Measurements from ENCODE around the gene NSG1.

The NSG1 gene

DNA sequence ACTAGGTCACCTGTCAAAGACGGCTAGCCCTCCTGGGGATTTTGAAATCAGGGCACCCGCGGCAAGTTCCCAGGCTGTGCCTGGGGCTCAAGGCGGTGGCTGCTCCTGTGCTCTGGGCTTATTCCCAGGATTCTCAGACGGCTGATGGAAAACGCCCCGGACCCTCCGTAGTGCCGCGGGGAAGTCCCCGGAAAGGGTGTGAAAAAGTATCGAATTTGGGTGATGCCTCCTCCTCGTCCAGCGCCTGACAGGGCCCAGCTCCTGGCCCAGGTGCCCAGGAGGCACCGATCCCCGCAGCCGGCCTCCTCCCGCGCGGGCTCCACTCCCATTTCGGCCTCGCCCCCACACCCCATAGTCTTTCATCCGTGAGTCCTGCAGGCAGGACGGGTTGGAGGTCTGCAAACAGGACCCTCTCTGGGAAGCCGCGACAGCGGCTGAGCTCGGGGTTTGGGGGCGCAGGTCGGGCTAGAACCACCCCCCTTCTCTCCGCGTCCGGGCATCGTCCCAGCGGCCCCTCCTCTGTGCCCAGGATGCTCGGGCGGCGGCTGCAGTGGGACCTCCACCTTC, 1.1 kb upstream of the NSG1 start:
- DNase-seq (ENCODE audit: low read depth): no peak
- TF ChIP-seq, protein P1, sequence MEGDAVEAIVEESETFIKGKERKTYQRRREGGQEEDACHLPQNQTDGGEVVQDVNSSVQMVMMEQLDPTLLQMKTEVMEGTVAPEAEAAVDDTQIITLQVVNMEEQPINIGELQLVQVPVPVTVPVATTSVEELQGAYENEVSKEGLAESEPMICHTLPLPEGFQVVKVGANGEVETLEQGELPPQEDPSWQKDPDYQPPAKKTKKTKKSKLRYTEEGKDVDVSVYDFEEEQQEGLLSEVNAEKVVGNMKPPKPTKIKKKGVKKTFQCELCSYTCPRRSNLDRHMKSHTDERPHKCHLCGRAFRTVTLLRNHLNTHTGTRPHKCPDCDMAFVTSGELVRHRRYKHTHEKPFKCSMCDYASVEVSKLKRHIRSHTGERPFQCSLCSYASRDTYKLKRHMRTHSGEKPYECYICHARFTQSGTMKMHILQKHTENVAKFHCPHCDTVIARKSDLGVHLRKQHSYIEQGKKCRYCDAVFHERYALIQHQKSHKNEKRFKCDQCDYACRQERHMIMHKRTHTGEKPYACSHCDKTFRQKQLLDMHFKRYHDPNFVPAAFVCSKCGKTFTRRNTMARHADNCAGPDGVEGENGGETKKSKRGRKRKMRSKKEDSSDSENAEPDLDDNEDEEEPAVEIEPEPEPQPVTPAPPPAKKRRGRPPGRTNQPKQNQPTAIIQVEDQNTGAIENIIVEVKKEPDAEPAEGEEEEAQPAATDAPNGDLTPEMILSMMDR (IDR thresholded peaks at IDR 0.05; ENCODE audit: low read length, missing control alignments): no peak
- H3K4me3 ChIP-seq (replicated peaks; ENCODE audit: low read depth, low read length): peak overlapping the region; percentile 62

DNA sequence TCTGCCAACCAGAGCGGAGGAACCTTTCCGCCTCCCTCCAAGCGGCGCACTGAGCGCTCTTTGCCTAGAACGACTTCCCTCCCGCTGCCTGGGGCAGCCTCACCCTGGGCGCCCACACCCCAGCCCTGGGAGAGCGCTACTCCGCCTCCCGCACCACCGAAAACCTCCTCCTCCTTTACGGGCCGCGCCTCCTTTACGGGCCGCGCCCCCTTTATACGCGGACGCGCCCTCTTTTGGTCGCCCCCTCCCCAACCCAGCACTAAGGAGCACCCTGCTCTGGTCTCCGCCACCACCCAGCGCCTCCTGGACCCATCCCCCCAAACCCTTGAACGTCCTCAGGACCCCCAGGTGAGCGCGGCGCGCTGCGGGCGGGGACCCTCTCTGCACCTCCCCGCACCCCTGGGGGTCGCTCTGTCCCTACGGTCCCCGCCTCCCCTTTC, 586 bp upstream of the NSG1 start:
- peak overlapping the region; percentile 62 for H3K4me3 ChIP-seq (replicated peaks; ENCODE audit: low read depth, low read length)
- peak; percentile 48 for DNase-seq (ENCODE audit: low read depth)
- TF ChIP-seq, protein P1 (IDR thresholded peaks at IDR 0.05; ENCODE audit: low read length, missing control alignments): no peak

DNA sequence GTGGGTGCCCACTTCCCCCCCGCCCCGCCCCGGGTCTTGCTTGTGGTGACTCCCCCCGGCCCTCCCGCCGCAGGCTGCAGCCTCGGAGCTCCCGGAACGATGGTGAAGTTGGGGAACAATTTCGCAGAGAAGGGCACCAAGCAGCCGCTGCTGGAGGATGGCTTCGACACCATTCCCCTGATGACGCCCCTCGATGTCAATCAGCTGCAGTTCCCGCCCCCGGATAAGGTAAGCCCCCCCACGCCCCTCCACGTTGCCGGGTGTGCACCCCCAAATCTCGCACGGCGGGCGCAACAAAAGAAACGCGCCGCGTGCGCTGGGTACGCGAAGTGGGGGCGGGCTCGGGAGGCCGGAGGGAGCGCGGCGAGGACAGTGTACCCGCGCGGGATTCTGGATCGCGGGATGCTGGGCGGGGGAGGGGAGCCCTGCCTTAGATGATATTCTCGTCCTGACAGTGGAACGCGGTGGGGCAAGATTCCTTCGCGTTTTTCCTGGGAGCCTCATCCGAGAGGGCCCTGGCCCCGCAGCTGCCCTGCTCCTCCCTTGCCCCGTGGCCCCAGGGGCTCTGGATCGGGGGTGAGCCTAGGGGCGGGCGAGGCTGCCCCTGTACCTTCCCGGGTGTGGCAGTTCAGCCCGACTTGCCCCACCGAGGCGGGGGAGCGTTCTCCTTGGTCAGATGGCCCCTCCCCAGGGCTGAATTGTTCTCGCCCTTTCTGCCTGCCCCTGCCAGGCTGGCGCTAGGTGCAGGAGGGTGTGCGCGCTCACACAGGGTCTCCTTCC, 819 bp downstream of the NSG1 start:
- TF ChIP-seq, protein P1 (IDR thresholded peaks at IDR 0.05; ENCODE audit: low read length, missing control alignments): no peak
- no peak for DNase-seq (ENCODE audit: low read depth)
- H3K4me3 ChIP-seq (replicated peaks; ENCODE audit: low read depth, low read length): peak overlapping the region; percentile 62

DNA sequence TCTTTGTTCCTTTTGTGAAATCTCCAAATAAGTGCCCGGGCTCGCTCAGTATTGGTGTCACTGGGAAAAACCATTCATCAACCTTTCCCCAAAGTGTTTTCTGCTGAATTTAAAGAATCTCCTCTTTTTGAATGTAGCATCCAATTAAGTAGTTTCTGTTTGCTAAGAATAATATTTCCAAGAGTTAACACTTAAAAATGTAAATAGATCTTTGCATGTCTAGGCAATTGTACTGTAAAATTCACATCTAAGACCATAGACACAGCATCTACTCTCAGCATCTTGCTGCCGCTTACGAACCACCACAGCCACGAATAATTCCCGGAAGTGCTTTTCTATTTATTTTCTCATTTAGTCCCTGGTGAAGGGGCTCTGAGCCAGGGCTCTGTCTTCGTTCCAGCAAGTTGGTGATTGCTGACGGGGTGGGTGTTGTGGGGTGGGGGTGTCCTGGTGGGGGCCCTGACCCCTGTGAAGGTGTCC, 1.4 kb downstream of the NSG1 start:
- TF ChIP-seq, protein P1 (IDR thresholded peaks at IDR 0.05; ENCODE audit: low read length, missing control alignments): no peak
- DNase-seq (ENCODE audit: low read depth): no peak
- H3K4me3 ChIP-seq (replicated peaks; ENCODE audit: low read depth, low read length): peak overlapping the region; percentile 62

DNA sequence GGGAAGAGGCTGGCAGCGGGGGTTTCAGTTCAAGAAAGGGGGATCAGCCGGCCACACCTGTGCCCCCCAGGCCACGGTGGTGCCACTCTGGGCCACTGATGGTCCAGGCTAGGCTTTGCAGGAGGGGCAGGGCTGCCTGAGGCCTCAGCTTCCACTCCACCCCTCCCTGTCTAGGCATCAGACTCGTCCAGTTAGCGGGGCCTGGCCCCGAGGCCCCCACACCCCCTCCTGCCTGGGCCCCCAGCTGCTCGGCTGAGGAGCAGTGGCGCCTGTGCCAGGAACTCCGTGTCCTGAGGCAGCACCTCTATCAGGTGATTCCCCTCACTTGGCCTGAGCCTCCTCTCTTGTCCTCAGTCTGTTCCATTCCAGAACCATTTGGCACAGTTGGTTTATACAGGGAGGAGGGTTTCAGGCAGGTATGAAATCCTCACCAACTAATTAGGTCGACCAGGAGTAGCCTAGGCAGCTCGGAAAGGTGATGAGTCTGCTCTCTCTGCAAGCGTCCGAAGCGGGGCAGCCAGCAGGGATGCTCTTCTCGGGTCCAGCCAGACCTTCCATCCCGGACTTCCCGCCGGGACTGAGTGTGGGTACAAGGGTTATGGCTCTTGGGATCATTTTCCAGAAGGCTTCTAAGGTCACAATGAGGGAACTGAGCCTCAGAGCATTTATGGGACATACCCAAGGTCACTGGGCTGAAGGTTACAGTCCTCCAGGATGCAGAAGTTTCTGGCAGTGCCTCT, 2.1 kb downstream of the NSG1 start:
- H3K4me3 ChIP-seq (replicated peaks; ENCODE audit: low read depth, low read length): no peak overlapping the region
- no peak for DNase-seq (ENCODE audit: low read depth)
- TF ChIP-seq, protein P1 (IDR thresholded peaks at IDR 0.05; ENCODE audit: low read length, missing control alignments): no peak

DNA sequence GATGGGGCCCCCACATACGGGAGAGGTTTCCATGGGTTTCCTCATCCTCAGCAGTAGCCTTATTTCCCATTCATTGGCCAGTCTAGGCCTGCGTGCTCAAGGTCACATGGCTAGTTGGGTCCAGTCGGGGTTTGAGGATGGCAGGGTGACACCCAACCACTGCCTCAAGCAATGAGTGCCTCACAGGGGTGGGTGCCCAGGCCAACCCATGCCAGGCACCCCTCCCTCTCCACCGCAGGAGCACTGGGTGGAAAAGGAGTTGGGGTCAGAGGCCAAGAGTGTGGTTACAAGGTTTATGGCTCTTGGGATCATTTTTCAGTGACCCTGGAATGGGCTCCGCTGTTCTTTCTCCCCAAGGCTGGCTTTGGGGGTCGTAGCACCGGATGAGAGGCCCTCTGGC, 3.1 kb downstream of the NSG1 start:
- DNase-seq (ENCODE audit: low read depth): no peak
- TF ChIP-seq, protein P1 (IDR thresholded peaks at IDR 0.05; ENCODE audit: low read length, missing control alignments): no peak
- H3K4me3 ChIP-seq (replicated peaks; ENCODE audit: low read depth, low read length): no peak overlapping the region

Measured in fibroblast of pulmonary artery (primary cell).